GM18507 (cell line): Measurements from ENCODE around the gene ABCA1.

Source experiments
- DNase-seq: peaks from one replicate; pipeline ENCODE4 v3.0.0; 2011; ENCODE audit warnings: low read depth; ENCODE audit not compliant: insufficient read length; ENCODE audit errors: extremely low spot score
- FAIRE-seq: peaks from 2 replicates; lab custom pipeline; 2011; peaks lifted over from hg19 to GRCh38; lab: Jason Lieb, UNC

Gene ABCA1

DNA sequence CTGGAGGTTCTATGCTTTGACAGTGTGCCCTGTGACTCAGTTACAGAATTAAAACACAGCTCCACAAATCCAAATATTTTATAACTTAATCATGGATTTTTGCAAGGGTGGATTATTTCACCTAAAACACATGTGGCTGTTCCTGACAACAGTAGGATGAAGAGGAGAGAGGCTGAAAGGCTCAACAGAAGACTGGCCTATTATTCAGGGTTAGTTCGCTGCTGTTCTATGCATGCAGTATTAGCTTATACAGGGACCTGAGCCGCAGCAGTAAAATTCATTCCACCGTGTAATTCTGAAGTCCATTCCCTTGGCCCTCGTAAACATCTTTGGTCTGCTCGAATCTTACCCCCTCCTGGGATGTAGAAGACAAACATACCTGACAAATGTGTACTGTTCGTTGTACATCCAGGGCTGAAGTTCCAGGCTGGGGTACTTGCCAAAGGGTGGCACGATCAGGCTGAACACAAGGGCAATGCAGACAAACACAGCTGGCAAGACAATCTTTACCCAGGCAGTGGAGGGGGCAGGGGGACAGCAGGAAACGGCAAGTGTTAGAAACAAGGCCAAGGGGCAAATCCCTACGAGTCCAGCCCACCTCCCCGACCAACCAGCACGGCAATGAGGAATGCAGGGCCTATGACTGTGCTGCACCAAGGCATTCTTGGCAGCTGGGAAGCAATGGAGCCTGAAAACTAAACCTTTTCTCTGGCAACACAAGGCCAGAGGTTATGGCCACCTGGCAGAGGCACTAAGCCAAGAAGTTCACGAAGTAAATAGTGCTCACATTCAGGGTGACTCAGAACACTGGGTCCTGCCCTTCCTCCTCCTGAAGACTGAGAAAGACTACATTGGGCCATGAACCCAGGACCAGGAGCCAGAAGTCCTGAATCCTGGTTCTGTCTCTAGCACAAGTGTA, 117.3 kb downstream of the ABCA1 start:
- DNase-seq (no peak), FAIRE-seq (no peak)

DNA sequence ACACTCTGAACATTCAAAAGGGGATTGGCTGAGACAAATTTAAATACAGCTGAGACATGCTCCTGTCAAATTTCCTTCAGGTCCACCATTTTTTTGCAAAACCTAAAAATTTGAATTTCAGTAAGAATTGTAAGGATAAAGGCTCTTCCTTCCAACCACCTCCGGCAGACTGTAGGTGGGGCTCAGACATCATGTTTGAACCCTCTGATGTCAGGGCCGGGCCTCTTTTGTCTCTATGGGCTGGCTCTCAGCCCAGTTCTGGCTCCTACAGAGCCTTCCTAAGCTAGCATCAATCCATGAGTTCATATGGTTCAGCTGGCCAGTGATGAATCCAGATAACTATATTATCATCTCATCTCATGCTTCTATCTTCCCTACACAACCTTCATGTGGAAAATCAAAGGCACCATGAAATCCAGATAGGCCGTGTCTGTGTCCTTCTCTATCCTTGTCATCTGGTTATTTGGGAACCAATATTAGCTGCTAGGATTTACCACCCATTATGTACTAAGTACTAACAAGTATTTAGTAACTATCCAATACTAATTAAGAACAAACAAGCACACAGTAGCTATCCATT, 119.8 kb downstream of the ABCA1 start:
- no peak for FAIRE-seq
- no peak for DNase-seq

DNA sequence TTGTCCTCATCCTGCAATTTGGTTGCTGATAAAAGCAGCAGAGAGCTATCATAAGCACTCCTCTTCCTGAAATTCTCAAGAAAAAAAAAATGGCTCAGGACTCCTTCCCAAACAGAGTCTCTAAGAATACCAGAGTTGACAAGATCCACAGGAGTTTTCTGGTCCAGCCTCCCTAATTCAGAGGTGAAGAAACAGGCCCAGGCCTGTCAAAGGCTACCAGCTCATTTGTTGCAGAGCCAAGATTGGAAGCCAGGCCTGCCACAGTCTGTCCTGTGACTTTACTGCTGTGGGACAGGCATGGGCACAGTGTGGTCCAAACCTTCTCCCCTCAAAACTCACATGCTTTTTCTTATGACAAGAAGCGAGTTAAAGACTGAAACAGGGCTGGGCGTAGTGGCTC, 122.5 kb downstream of the ABCA1 start:
- DNase-seq (no peak), FAIRE-seq (no peak)

DNA sequence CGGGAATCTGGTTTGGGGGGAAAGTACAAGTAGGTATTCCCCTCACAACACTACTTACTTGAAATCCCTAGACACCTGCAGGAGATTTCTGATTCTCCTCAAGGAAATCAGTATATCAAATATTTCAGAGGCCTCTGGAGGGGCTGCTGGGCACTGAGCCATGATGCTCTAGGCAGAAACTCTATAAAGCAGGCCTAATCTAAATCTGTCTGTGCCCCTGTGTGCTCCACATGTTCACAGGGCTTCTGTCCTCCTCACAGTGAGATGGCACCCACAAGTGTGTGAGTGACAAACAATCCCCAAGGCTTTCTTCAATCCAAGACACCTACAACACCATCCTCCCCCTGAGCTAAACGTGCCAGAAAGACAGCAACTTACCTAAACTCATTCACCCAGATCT, 125.0 kb downstream of the ABCA1 start:
- DNase-seq, result no peak

DNA sequence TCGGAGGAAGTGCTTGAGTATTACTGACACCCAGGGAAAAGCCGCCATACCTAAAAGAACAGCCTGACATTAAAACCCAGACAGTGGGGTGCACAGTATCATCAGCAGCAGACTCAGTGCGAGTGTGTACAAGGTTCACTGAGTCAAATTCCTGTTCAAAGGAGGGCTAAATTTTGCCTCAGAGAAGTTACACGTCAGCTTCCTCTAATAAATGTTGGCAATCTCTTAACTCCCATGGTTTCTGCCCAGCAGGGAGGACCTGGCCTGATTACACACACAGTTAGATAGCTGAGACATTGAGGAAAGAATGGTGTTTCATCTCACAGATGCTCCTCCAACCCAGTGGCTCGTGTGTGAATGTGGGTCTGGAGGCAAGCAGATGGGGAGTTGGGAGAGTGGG, 125.8 kb downstream of the ABCA1 start:
- no peak for DNase-seq
- FAIRE-seq, result no peak

More for the DNA sequence above, 125.0 kb downstream of the ABCA1 start:
- FAIRE-seq, result no peak

DNA sequence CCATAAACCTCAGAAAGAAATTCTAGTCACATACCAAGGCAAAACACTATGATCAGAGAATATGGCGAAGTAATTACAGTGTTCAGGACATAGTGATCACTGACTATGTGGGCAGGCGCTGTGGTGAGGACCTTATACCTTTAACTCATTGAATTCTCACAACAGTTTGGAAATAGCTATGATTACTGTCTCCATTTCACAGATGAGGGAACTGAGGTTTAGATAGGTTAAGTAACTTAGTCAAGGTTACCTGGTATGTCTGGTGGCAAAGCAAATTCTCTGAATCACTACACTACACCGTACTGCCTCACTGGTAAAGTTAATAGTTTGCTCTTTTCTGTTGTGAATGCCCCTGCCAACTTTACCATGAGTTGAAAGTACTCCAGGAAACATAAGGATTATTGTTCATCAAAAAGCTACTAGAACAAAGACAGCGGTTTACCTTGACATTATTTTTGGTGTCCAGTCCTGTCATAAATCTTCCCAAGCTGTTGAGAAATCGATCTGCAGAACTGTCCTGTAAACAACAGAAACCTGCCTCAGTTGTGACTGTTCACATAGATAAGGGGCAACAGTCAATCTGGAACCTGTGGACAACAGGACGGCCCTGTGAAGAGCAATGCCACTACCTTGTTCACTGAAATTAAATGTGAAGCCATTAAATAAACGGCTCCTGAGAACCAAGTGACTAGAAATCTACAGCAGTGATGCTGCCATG, 127.7 kb downstream of the ABCA1 start:
- DNase-seq, result no peak
- no peak for FAIRE-seq

DNA sequence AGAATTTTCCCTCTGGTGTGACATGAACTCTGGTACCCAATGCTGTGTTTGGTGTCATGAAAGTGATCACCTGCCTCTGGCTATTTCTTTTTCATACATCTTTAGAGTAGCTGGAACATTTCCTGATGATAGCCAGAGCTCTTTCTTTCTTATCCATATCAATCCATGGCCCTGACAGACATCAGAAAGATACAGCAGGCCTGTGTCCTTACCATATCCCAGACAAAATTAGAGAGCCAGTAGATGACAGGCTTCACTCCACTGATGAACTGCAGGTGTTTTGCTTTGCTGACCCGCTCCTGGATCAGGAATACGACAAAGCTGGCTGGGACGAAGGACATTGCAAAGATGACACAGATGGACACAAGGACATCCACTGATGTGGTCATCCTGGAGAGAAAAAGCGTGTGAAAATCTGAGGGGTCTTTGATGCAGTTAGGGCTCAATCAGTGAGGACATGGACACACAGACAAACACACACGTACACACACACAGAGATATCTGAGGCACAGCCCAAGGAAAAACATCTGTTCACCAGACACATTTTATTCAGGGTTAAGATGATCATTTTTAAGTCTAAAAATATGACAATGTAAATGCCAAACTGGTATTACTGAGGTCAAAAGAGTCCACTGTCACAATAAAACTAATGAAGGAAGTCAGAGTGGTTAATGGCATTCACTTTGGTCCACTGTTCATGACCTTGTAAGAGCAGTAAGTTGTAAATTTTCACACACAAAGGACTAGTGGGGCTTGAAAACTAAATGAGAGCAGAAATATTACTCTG, 129.6 kb downstream of the ABCA1 start:
- no peak for DNase-seq
- FAIRE-seq, result no peak

DNA sequence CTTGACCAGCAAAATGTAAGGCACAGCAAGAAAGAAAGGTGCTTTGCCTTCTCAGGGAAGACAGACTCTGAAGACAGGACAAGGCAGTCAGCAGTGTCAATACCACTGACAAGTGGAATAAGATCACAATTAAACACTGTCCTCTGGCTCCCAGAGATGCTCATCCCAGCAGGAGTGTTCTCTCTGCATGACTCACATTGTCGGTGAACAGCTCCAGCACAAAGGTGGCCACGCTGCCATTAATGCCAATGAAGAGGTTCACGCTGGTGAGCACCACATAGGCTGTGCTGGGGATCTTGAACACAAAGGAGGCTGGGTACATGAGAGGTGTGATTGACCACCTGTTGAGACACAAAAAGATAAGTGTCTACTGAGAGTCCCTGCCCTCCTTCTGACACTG, 132.1 kb downstream of the ABCA1 start:
- FAIRE-seq (no peak), DNase-seq (no peak)

DNA sequence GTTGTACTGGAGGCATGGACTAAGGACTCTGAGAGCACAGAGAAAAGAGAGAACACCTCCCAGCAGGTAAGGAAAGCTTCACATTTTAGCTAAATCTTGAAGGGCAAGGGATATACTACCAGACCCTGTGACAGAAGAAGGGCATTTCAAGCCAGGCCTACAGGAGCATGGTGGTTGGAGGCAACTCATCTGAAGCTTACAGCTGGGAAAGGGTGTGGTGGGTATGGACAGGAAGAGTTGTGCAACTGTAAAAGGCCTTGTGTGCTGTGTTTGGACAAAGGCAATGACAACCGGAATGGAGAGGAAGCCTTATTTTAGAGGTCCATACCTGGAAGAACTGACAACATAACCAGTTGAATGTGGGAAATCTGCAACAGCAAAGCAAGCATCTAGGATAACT, 132.9 kb downstream of the ABCA1 start:
- DNase-seq (no peak), FAIRE-seq (no peak)

DNA sequence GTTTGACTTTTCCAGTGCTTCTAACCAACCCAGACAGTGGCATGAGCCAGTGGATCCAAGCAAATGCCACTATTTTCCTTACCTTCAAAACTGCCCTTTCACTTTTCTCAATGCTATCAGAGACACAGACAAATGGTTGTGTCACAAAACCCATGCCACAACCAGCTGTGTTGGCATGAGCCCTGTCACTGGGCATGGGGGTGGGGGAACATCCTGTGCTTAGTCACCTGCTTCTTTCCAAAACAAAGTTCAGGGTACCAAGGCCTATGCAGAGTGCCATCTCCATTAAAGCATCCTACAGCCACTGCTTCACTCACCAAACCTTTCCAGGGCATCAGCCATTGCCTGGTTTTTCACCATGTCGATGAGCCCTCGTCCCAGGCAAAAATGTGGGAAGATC, 133.9 kb downstream of the ABCA1 start:
- FAIRE-seq (no peak), DNase-seq (no peak)

DNA sequence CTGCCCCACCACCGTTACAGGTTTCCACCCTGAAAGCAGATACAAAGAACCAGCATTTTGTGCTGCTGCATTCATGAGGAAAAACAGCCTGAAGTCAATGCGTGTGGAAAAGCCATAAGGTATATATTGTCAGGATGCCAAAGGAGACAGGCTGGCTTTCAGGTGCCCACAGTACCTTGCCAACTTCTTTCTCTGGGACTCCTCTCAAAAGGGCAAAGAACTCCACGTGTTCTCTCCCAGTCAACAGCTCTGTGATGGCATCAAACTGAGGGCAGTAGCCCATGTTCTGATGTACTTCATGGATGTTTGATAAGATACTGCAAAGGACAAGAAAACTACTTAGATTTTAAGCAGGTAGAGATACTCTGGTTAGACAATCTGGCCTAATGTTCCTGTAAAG, 139.7 kb downstream of the ABCA1 start:
- no peak for FAIRE-seq
- no peak for DNase-seq

DNA sequence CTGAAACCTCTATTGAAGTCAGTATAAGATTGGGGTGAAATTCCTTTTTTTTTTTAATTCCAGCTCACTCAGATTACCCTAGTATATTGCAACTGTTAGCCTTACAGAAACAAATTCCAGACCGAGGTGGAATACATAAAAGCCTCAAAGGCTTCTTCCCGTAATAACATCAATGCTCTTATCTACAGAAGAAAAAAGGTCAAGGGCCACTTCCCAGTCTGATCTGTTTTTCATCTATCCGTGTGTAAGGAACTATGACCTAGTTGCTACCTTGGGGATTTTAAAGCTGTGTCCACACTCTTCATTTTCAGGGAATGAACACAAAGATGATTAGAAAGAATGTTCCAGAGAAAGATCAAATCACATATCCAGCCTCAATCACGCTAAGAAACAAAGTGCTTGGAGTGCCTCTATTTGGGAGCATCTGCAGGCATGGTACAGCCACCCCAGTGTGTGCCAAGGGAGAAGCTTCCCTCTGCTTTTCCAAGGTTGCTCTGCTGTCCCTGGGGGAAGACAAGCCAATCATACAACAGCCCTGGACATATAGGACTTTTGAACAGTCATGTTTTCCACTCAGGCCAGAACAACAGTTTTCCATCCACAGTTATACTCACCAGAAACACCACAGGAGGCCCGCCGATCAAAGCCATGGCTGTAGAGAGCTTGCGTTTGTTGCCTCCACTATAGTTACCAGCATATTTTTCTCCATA, 140.5 kb downstream of the ABCA1 start:
- FAIRE-seq (no peak), DNase-seq (no peak)

DNA sequence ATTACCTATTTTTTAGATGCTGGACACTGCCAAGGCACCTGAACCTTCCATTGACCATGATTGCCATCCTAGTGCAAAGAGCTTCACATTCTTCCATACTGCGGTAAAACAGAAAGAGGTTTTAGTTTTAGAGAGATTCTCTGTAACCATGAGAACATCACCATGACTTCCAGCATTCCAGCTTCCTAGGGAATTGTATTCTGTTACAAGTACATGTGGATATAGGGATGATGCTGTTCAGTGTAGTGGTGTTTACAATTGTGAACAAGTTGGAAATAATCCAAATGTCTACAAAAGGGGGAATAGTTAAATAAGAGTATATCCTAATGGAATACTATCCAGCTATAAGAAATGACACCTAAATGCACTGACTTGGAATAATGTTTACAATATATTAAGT, 141.7 kb downstream of the ABCA1 start:
- FAIRE-seq (no peak), DNase-seq (no peak)

DNA sequence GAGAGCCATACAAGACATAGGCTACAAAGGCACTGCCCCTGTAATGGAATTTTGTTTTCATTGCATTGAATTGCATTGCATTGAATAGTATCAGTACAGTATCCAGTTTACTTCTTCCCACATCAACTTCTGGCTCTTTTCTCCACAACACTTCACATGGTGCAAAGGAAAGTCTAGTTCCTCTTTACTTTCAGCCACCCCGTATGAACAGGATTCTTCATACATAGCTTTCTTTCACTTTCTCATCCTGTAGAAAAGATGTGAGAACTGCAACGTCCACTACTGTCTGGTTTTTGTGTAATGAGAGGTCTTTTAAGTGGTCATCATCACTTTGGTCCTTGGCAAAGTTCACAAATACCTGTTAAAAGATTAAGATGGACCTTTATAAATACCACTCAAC, 143.9 kb downstream of the ABCA1 start:
- DNase-seq (no peak), FAIRE-seq (peak; percentile 12)

DNA sequence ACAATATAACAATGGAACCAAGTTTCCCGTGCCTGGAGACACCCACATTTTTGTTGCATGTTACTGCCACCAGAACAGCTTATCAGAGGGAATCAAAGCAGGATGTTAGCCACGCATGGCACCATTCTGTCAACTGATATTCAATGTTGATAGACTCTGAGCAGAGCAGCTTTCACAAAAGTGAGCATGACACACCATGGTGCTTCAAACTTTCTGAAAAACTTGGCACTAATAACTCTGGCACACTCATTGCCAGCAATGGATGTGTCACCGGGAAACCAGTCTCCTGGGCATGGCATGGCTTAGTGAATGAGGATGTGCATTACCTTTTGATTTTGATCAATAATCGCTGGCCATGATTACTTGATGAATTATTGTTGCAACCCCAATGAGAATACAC, 144.4 kb downstream of the ABCA1 start:
- FAIRE-seq (no peak), DNase-seq (no peak)

DNA sequence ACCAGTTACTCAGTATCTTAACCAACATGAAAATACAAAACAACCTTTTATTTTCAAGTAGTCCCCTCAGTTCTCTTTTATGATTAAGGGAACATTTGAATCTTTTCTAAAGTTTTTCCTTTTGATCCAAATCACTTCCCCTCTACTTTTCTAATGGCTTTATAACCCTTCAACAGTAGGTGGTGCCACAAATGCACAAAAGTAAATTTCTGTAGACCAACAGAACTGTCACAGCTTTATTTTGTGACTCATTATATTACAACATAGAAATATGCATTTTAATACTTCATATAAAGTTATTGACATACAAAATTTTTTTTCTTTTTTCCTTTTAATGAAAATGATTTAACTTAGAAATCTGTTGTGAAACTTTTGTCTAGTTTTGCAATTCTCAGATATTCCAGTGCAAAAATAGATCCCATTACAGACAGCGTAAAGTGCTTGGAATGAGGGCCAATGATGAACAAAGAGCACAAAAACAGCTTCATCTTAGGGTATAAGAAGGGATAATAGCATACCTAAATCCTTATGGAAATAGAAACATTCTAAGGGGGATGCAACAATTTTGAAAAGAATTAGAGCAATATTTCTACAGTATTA, 147.1 kb downstream of the ABCA1 start:
- FAIRE-seq, result peak; percentile 53
- DNase-seq, result no peak

DNA sequence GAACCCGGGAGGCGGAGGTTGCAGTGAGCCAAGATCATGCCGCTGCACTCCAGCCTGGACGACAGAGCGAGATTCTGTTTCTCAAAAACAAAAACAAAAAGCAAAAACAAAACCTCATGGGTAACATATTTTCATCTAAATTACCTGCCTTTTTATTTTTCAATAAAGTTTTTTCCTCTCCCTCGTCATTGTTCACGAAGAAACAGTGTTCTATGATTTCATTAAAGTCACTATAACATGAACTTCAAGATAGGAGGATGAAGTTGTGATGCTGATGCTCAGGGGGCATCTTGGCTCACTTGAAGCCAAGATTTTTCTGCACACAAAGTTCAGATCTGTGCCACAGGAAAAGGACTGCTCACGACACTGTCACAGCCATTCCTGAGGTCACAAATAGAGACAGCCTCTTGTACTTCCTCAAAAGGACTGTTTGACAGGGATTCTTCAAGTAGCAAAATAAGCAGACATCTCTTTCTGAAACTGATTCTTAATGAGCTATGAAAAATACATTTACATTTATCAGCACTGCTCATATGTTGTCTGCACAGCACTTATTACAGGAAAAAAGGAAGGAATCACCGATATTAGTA, 147.9 kb downstream of the ABCA1 start:
- no peak for DNase-seq
- peak; percentile 64 for FAIRE-seq

DNA sequence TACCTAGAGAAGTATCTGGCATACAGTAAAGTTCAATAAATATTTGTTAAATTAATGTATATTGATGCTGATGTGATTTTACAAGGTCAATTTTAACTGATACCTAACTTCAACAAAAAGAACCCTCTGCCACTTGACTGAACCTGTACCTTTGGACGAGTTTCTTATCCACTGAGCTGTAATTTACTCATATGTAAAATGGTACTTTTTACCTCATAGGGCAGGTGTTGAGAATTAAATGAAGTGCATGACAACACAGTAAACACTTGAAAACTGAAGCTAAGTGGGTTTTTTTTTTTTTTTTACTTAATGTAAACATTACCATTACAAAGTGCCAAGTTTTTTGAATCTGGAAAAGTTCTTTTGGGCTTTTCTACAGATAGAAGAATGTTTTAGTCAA, 148.6 kb downstream of the ABCA1 start:
- DNase-seq, result no peak
- no peak for FAIRE-seq

DNA sequence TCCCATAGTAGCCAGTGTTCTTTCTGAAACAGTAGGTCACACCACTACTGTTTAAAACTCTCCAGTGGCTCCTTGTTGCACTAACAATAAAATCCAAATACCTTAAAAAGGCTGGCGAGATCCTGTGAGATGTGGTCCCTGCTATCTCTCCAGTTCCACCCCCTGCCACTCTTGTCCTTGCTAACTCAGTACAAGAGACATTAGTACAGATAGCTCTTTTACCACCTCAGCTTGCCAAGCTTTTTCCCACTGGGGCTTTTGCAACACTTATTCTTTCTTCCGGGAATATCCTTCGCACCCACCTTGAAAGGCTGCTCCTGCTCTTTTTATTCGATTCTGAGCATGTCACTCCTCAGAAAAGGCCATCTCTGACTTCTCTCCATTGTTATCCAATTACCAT, 149.2 kb downstream of the ABCA1 start:
- no peak for FAIRE-seq
- DNase-seq, result no peak
